H1 (cell line): ENCODE data around the gene BSN. TPM values are rescaled to one million over a fixed set of nuclear protein-coding genes. Genes with fewer than 3 reads are reported as not detected.

Experiments
- CTCF ChIA-PET: fragments of 300-600 bp; sonication (Branson Sonifier 250); formaldehyde crosslinking; loops from one replicate; lab custom pipeline; 2021; ENCODE audit not compliant: partially characterized antibody; lab: Charles Lee
- POLR2A ChIA-PET: fragments of 300-600 bp; sonication (Branson Sonifier 250); formaldehyde crosslinking; loops from one replicate; lab custom pipeline; 2021; ENCODE audit warnings: inconsistent platforms; ENCODE audit not compliant: partially characterized antibody; lab: Charles Lee
- DNase-seq, 2 experiments: peaks; one replicate each; pipeline versions ENCODE4 v3.0.0 to v3.0.0-alpha.2; 2010 to 2022; ENCODE audit warnings: low spot score in 2 of 2, low read depth in 1 of 2, mixed read lengths in 1 of 2
- FAIRE-seq: peaks from 2 replicates; lab custom pipeline; 2011; peaks lifted over from hg19 to GRCh38; lab: Jason Lieb, UNC
- H2AFZ ChIP-seq: 2 replicates; pipeline ENCODE4 v1.8.1; 2012; ENCODE audit warnings: low read length, inconsistent platforms
- H2AK5ac ChIP-seq: 2 replicates; pipeline ENCODE4 v1.6.1; 2013; ENCODE audit warnings: low read depth, low read length
- H2BK120ac ChIP-seq: replicated peaks from 2 replicates; pipeline ENCODE3; 2013; ENCODE audit warnings: low read depth, low read length, inconsistent platforms
- H2BK12ac ChIP-seq: 2 replicates; pipeline ENCODE4 v1.6.1; 2013; ENCODE audit warnings: low read depth, low read length
- H2BK15ac ChIP-seq: 2 replicates; pipeline ENCODE4 v1.6.1; 2013; ENCODE audit warnings: low read length
- H2BK20ac ChIP-seq: 2 replicates; pipeline ENCODE4 v1.6.1; 2013; ENCODE audit warnings: low read length
- H2BK5ac ChIP-seq: 2 replicates; pipeline ENCODE4 v1.6.1; 2013; ENCODE audit warnings: low read depth, low read length
- H3K14ac ChIP-seq: 2 replicates; pipeline ENCODE4 v1.6.1; 2013; ENCODE audit warnings: inconsistent platforms; ENCODE audit not compliant: insufficient read length
- H3K18ac ChIP-seq: 2 replicates; pipeline ENCODE4 v1.6.1; 2013; ENCODE audit warnings: low read length; ENCODE audit errors: extremely low read depth
- H3K23ac ChIP-seq: 2 replicates; pipeline ENCODE4 v1.6.1; 2013; ENCODE audit warnings: inconsistent platforms; ENCODE audit not compliant: insufficient read length
- H3K23me2 ChIP-seq: 2 replicates; pipeline ENCODE4 v1.6.1; 2013; ENCODE audit warnings: low read depth, low read length
- H3K27ac ChIP-seq: 2 replicates; pipeline ENCODE4 v1.6.1; 2011; ENCODE audit warnings: low read depth, low read length, inconsistent platforms
- H3K27me3 ChIP-seq, 4 experiments: replicated peaks in 1 of 4; 1 replicate in 1 of 4; 2 replicates in 3 of 4; pipeline versions ENCODE4 v1.6.1 to v1.8.1; 2011 to 2013; ENCODE audit warnings: low read length in 3 of 4, mild to moderate bottlenecking in 3 of 4, inconsistent platforms in 2 of 4, mixed read lengths in 2 of 4, moderate library complexity in 1 of 4; ENCODE audit not compliant: control insufficient read depth in 3 of 4, insufficient read depth in 3 of 4; ENCODE audit errors: extremely low read depth in 1 of 4
- H3K36me3 ChIP-seq, 4 experiments: 2 replicates each; pipeline versions ENCODE4 v1.6.1 to v1.8.1; 2011 to 2013; ENCODE audit warnings: mild to moderate bottlenecking in 4 of 4, low read length in 3 of 4, moderate library complexity in 2 of 4, control low read depth in 1 of 4, inconsistent platforms in 1 of 4; ENCODE audit not compliant: insufficient read depth in 4 of 4, control insufficient read depth in 2 of 4
- H3K4ac ChIP-seq: replicated peaks from 2 replicates; pipeline ENCODE3; 2013; ENCODE audit warnings: low read length, low read depth, mixed read lengths, inconsistent platforms; ENCODE audit not compliant: insufficient read length
- H3K4me1 ChIP-seq, 4 experiments: replicated peaks in 1 of 4; 1 replicate in 1 of 4; 2 replicates in 3 of 4; pipeline versions ENCODE4 v1.6.1 to v1.8.1; 2011 to 2013; ENCODE audit warnings: low read length in 3 of 4, inconsistent platforms in 2 of 4, mixed read lengths in 1 of 4; ENCODE audit not compliant: insufficient read depth in 4 of 4, control insufficient read depth in 3 of 4
- H3K4me2 ChIP-seq, 2 experiments: 2 replicates each; pipeline versions ENCODE4 v1.6.1 to v1.8.1; 2011 to 2013; ENCODE audit warnings: low read depth in 2 of 2, low read length in 2 of 2, control low read depth in 1 of 2, inconsistent platforms in 1 of 2, mild to moderate bottlenecking in 1 of 2; ENCODE audit not compliant: insufficient read depth in 1 of 2
- H3K4me3 ChIP-seq, 4 experiments: fragments of 200-600, 300-600 bp in 1 of 4; sonication (generic), shearing (Covaris generic), sonication (Bioruptor Twin) in 1 of 4; 2 replicates each; pipeline versions ENCODE4 v1.5.1 to v1.8.1; 2011 to 2016; ENCODE audit warnings: low read length in 4 of 4, low read depth in 3 of 4, control low read depth in 2 of 4, inconsistent platforms in 2 of 4, mild to moderate bottlenecking in 2 of 4, mixed read lengths in 1 of 4, moderate library complexity in 1 of 4; ENCODE audit not compliant: insufficient read depth in 2 of 4; ENCODE audit errors: extremely low read depth in 1 of 4
- H3K56ac ChIP-seq: replicated peaks from 2 replicates; pipeline ENCODE3; 2013; ENCODE audit warnings: low read depth, mild to moderate bottlenecking, mixed read lengths, low read length, inconsistent platforms; ENCODE audit not compliant: insufficient read length
- H3K79me1 ChIP-seq: 2 replicates; pipeline ENCODE4 v1.6.1; 2013; ENCODE audit warnings: low read depth, low read length, control low read depth
- H3K79me2 ChIP-seq, 2 experiments: 2 replicates each; pipeline versions ENCODE4 v1.6.1 to v1.8.1; 2012 to 2013; ENCODE audit warnings: low read length in 2 of 2, mild to moderate bottlenecking in 2 of 2, inconsistent platforms in 1 of 2; ENCODE audit not compliant: insufficient read depth in 2 of 2, control insufficient read depth in 1 of 2
- H3K9ac ChIP-seq, 4 experiments: replicated peaks in 1 of 4; 1 replicate in 1 of 4; 2 replicates in 3 of 4; pipeline versions ENCODE4 v1.6.1 to v1.8.1; 2011 to 2013; ENCODE audit warnings: low read depth in 3 of 4, low read length in 3 of 4, control low read depth in 2 of 4, mild to moderate bottlenecking in 2 of 4, moderate library complexity in 2 of 4, inconsistent platforms in 1 of 4; ENCODE audit errors: extremely low read depth in 1 of 4
- H3K9me3 ChIP-seq, 2 experiments: 2 replicates each; pipeline versions ENCODE4 v1.6.1 to v1.8.1; 2012 to 2013; ENCODE audit warnings: mild to moderate bottlenecking in 2 of 2, moderate library complexity in 2 of 2, control low read depth in 1 of 2, inconsistent platforms in 1 of 2, low read depth in 1 of 2, low read length in 1 of 2, mixed read lengths in 1 of 2; ENCODE audit not compliant: insufficient read depth in 2 of 2
- H4K20me1 ChIP-seq, 2 experiments: replicated peaks in 1 of 2; 2 replicates each; pipeline versions ENCODE3 to v1.8.1; 2011 to 2013; ENCODE audit warnings: inconsistent platforms in 2 of 2, low read length in 2 of 2, mild to moderate bottlenecking in 1 of 2; ENCODE audit not compliant: insufficient read depth in 2 of 2, control insufficient read depth in 1 of 2
- H4K5ac ChIP-seq: 2 replicates; pipeline ENCODE4 v1.6.1; 2013; ENCODE audit warnings: low read length, low read depth, mixed read lengths, inconsistent platforms; ENCODE audit not compliant: insufficient read length
- H4K8ac ChIP-seq: 2 replicates; pipeline ENCODE4 v1.8.0; 2013; ENCODE audit warnings: mild to moderate bottlenecking, moderate library complexity, low read length, inconsistent platforms; ENCODE audit not compliant: insufficient read depth; ENCODE audit errors: extremely low read depth
- H4K91ac ChIP-seq: replicated peaks from 2 replicates; pipeline ENCODE3; 2013; ENCODE audit warnings: low read length, mixed read lengths, inconsistent platforms; ENCODE audit not compliant: insufficient read length
- BCL11A ChIP-seq, 2 experiments: IDR thresholded peaks; one replicate each; pipeline ENCODE4 v1.6.1; 2011; ENCODE audit warnings: low read depth in 2 of 2, low read length in 2 of 2, mild to moderate bottlenecking in 2 of 2
- CBX5 ChIP-seq: fragments of 300-800, 300-1000 bp; sonication (generic); IDR thresholded peaks from 2 replicates; pipeline ENCODE4 v1.7.1; 2016; ENCODE audit warnings: antibody characterized with exemption, low read length, low read depth
- CBX8 ChIP-seq: fragments of 300-800, 300-1000 bp; sonication (generic); IDR thresholded peaks from 2 replicates; pipeline ENCODE4 v1.7.1; 2016; ENCODE audit warnings: low read depth, low read length, borderline replicate concordance
- CHD1 ChIP-seq: IDR thresholded peaks from 2 replicates; pipeline ENCODE4 v1.6.1; 2012; ENCODE audit warnings: low read depth, low read length, improper control_type of control experiment
- CREB1 ChIP-seq: IDR thresholded peaks from 2 replicates; pipeline ENCODE4 v1.6.1; 2012; ENCODE audit warnings: inconsistent platforms
- NANOG ChIP-seq: IDR thresholded peaks from 2 replicates; pipeline ENCODE4 v1.6.1; 2011; ENCODE audit warnings: low read length, low read depth, mild to moderate bottlenecking, inconsistent platforms; ENCODE audit not compliant: insufficient read depth, poor library complexity, severe bottlenecking
- POLR2A ChIP-seq, 2 experiments: IDR thresholded peaks; 1 replicate in 1 of 2; 2 replicates in 1 of 2; pipeline ENCODE4 v1.6.1; 2011; ENCODE audit warnings: low read depth in 2 of 2, low read length in 2 of 2, mild to moderate bottlenecking in 2 of 2; ENCODE audit errors: control extremely low read depth in 1 of 2
- RNF2 ChIP-seq: fragments of 200-900, 300-1000 bp; sonication (generic); IDR thresholded peaks from 2 replicates; pipeline ENCODE4 v1.7.1; 2016; ENCODE audit warnings: borderline replicate concordance, low read depth, mild to moderate bottlenecking, antibody characterized with exemption, low read length; ENCODE audit not compliant: poor library complexity, severe bottlenecking; ENCODE audit errors: missing control alignments
- SP4 ChIP-seq: IDR thresholded peaks from 2 replicates; pipeline ENCODE4 v1.6.1; 2012; ENCODE audit warnings: low read length, inconsistent platforms
- SUZ12 ChIP-seq: fragments of 200-600 bp; sonication (generic); IDR thresholded peaks from 2 replicates; pipeline ENCODE4 v1.6.1; 2012; ENCODE audit warnings: mild to moderate bottlenecking, inconsistent platforms, low read length, moderate library complexity, mixed read lengths
- TBP ChIP-seq: IDR thresholded peaks from 2 replicates; pipeline ENCODE4 v1.6.1; 2011; ENCODE audit warnings: low read depth, low read length, improper control_type of control experiment
- WGBS, 2 experiments: shearing (Covaris generic) in 1 of 2; methylation state at CpG; one replicate each; pipeline versions ENCODE4 v1.1.6 to v1.1.7; 2013 to 2015; ENCODE audit warnings: low lambda C conversion rate in 2 of 2, mixed read lengths in 2 of 2, inconsistent platforms in 1 of 2, low coverage in 1 of 2, missing lambda C conversion rate in 1 of 2; ENCODE audit not compliant: insufficient replicate concordance in 2 of 2, insufficient coverage in 1 of 2, insufficient read length in 1 of 2; ENCODE audit errors: extremely low coverage in 1 of 2, missing lambda C conversion rate in 1 of 2; 5-methylcytosine and 5-hydroxymethylcytosine counted together
- polyA plus RNA-seq, 7 experiments: library from polyadenylated mRNA; depleted of rRNA in 3 of 7; stranded (reverse) in 5 of 7; unstranded in 2 of 7; fragments of >200 nt in 5 of 7; fragments of 200-250 nt in 2 of 7; gene quantifications; 1 replicate in 5 of 7; 2 replicates in 1 of 7; 4 replicates in 1 of 7; pipeline versions ENCODE4 v1.2.1 to v1.2.3, GENCODE V29; 2011 to 2013; ENCODE audit warnings: missing spikeins in 2 of 7, mixed read lengths in 2 of 7
- total RNA-seq: library from RNA; stranded (reverse); fragmentation: NEBNext Ultra II Directional; extraction: Animal tissue kit (Norgen Biotek cat#: 25700); gene quantifications from 2 replicates; pipeline ENCODE4 v1.2.1, GENCODE V29; 2021
- TF ChIP-seq, protein P1 (sequence below), 3 experiments: IDR thresholded peaks; 1 replicate in 2 of 3; 2 replicates in 1 of 3; pipeline versions ENCODE4 v1.5.1 to v1.6.1; 2011; ENCODE audit warnings: low read length in 3 of 3, mild to moderate bottlenecking in 3 of 3, inconsistent platforms in 2 of 3, low read depth in 1 of 3, moderate library complexity in 1 of 3; ENCODE audit not compliant: insufficient read depth in 1 of 3; ENCODE audit errors: control extremely low read depth in 1 of 3

Gene BSN
- total and polyA plus RNA-seq, 2 of the 8 experiments (the other 6 are each of a cell fraction or from before 2014, with no cell fraction given): 0.60 to 3.0 TPM

- WGBS, 2 experiments: 87% methylated on average over 3 of the region's 3 CpGs; no CpG with 5 or more reads in 1 of the 2 experiments
- no peak for TF ChIP-seq SP4
- TF ChIP-seq CREB1: no peak
- no peak for TF ChIP-seq TBP
- TF ChIP-seq CHD1: no peak
- TF ChIP-seq CBX5: no peak
- TF ChIP-seq, protein P1, sequence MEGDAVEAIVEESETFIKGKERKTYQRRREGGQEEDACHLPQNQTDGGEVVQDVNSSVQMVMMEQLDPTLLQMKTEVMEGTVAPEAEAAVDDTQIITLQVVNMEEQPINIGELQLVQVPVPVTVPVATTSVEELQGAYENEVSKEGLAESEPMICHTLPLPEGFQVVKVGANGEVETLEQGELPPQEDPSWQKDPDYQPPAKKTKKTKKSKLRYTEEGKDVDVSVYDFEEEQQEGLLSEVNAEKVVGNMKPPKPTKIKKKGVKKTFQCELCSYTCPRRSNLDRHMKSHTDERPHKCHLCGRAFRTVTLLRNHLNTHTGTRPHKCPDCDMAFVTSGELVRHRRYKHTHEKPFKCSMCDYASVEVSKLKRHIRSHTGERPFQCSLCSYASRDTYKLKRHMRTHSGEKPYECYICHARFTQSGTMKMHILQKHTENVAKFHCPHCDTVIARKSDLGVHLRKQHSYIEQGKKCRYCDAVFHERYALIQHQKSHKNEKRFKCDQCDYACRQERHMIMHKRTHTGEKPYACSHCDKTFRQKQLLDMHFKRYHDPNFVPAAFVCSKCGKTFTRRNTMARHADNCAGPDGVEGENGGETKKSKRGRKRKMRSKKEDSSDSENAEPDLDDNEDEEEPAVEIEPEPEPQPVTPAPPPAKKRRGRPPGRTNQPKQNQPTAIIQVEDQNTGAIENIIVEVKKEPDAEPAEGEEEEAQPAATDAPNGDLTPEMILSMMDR (IDR thresholded peaks at IDR 0.05; ENCODE audit: control extremely low read depth in 1 of 3, insufficient read depth in 1 of 3, low read depth in 1 of 3, low read length in 3 of 3): no peak
- no peak for TF ChIP-seq RNF2
- TF ChIP-seq CBX8: no peak
- TF ChIP-seq SUZ12: no peak
- TF ChIP-seq NANOG: no peak
- TF ChIP-seq BCL11A (IDR thresholded peaks at IDR 0.05; ENCODE audit: low read depth in 2 of 2, low read length in 2 of 2): no peak
- no peak for TF ChIP-seq POLR2A (IDR thresholded peaks at IDR 0.05; ENCODE audit: control extremely low read depth in 1 of 2, low read depth in 2 of 2, low read length in 2 of 2)
Observed at GRCh38 chr3:49591615-49592014, 37.3 kb downstream of the BSN start.

More at GRCh38 chr3:49591615-49592014, 37.3 kb downstream of the BSN start:
- ChIA-PET POLR2A (no interaction called here), CTCF (interaction anchor here (1.0 kb wide), 1 partner anchor 29 kb away, joined by 3 read pairs; no protein-coding TSS in a partner anchor)
- Histone ChIP-seq H3K79me1 (no peaks in the 10 kb centered on the region), H4K8ac (no peak overlapping the region), H2BK12ac (no peak overlapping the region), H3K27me3 (no peaks in the 10 kb centered on the region), H3K4me1 (no peaks in the 10 kb centered on the region), H3K27ac (no peak overlapping the region), H3K23me2 (no peaks in the 10 kb centered on the region), H3K4me2 (no peak overlapping the region), H3K18ac (no peak overlapping the region), H3K56ac (no peak overlapping the region), H3K14ac (no peak overlapping the region), H2BK120ac (no peak overlapping the region), H3K9me3 (no peaks in the 10 kb centered on the region), H3K4ac (no peak overlapping the region), H2BK15ac (no peak overlapping the region), H3K23ac (no peak overlapping the region), H2AFZ (no peak overlapping the region), H3K4me3 (no peak overlapping the region), H4K5ac (no peak overlapping the region), H3K9ac (no peak overlapping the region), H2AK5ac (no peak overlapping the region), H2BK5ac (no peak overlapping the region), H3K36me3 (no peaks in the 10 kb centered on the region), H3K79me2 (no peaks in the 10 kb centered on the region), H4K20me1 (no peaks in the 10 kb centered on the region), H4K91ac (no peak overlapping the region), H2BK20ac (no peak overlapping the region)
- no peak for DNase-seq
- no peak for FAIRE-seq
